Loucy (cell line): ENCODE results near the gene VEPH1.

Experiments used
- EZH2phosphoT487 ChIP-seq: fragments of 200-600 bp; IDR thresholded peaks from 2 replicates; pipeline ENCODE4 v1.6.1; 2018; ENCODE audit warnings: antibody characterized with exemption, mild to moderate bottlenecking, moderate library complexity, borderline replicate concordance
- TF ChIP-seq, protein P1 (sequence below): fragments of 200-600 bp; sonication (generic); conservative IDR thresholded peaks from 2 replicates; pipeline ENCODE4 v1.5.1; 2014; ENCODE audit warnings: mild to moderate bottlenecking, antibody characterized with exemption, low read length

DNA sequence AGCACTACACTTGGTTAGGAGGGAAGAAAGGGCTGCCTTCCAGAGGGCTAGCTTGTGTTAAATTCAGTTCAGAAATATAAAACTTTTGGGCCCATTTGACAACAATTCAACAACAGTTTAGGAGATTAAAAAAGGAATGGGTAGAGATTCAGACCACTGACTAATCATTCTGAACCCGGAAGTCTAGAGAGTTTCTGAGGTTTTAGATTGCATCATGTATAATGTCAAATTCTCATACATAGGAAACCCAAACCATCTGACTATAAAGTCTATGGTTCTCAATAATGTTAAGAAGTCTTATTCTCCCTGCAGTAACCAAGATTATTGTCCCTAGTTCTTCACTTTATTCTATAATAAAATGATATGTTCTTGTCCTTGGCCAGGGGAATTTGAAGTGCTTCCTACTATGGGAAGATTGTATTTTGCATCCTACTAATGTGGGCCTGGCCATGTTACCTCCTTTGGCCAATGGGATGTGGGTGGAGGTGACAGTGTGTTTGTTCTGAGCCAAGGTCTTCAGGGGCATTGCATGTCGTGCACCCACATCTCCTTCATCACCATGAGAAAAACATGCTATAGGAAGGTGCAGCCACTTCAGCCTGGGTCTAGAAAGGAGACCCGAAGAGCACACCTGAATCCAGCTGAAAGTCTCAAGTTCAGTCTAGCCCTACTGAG, 276.9 kb downstream of the VEPH1 start:
- TF ChIP-seq, protein P1, sequence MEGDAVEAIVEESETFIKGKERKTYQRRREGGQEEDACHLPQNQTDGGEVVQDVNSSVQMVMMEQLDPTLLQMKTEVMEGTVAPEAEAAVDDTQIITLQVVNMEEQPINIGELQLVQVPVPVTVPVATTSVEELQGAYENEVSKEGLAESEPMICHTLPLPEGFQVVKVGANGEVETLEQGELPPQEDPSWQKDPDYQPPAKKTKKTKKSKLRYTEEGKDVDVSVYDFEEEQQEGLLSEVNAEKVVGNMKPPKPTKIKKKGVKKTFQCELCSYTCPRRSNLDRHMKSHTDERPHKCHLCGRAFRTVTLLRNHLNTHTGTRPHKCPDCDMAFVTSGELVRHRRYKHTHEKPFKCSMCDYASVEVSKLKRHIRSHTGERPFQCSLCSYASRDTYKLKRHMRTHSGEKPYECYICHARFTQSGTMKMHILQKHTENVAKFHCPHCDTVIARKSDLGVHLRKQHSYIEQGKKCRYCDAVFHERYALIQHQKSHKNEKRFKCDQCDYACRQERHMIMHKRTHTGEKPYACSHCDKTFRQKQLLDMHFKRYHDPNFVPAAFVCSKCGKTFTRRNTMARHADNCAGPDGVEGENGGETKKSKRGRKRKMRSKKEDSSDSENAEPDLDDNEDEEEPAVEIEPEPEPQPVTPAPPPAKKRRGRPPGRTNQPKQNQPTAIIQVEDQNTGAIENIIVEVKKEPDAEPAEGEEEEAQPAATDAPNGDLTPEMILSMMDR, result no peak
- no peak for TF ChIP-seq EZH2phosphoT487
